Dermis microvascular lymphatic vessel endothelial cell (primary cell): ENCODE results near the gene COL4A2. TPM values are rescaled to one million over a fixed set of nuclear protein-coding genes. Genes with fewer than 3 reads are reported as not detected.
A peak's percentile ranks its signal among the peaks of the same experiment; 100 is the strongest.
"Not testable (repeated sequence)": the region's sequence is repeated elsewhere in the genome, so short reads cannot be mapped to it uniquely, and the experiment has no call there.

ENCODE experiments used
- DNase-seq, 2 donors: peaks; one replicate each; pipeline versions ENCODE4 v3.0.0 to v3.0.0-alpha.2; 2010; ENCODE audit warnings: low read depth in 2 of 2
- total RNA-seq: library from RNA; depleted of rRNA; stranded (reverse); fragments of >200 nt; gene quantifications from 2 replicates; pipeline ENCODE4 v1.2.1, GENCODE V29; 2014

COL4A2 gene
- total RNA-seq, 1 donor from 2014 or later, result 626 TPM

DNA sequence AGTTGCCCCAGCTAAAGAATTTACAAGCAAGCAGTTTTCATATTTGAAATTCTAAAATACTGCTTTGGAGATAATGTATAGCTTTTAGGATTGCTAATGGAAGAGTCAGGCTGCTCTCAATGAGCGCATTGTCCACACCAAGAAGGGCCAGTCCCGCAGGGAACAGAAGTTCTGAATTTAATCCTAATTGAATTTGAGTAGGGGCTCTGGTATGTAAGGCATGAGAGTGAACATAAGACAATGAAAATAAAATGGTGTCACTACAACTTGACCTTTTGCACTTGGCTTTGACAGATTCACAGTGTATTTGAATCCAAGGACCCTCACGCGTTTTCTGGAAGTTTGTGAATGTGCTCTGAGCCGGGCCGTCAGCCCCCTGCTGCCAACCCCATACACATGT is 221.8 kb downstream of the COL4A2 start:
- no peak for DNase-seq

DNA sequence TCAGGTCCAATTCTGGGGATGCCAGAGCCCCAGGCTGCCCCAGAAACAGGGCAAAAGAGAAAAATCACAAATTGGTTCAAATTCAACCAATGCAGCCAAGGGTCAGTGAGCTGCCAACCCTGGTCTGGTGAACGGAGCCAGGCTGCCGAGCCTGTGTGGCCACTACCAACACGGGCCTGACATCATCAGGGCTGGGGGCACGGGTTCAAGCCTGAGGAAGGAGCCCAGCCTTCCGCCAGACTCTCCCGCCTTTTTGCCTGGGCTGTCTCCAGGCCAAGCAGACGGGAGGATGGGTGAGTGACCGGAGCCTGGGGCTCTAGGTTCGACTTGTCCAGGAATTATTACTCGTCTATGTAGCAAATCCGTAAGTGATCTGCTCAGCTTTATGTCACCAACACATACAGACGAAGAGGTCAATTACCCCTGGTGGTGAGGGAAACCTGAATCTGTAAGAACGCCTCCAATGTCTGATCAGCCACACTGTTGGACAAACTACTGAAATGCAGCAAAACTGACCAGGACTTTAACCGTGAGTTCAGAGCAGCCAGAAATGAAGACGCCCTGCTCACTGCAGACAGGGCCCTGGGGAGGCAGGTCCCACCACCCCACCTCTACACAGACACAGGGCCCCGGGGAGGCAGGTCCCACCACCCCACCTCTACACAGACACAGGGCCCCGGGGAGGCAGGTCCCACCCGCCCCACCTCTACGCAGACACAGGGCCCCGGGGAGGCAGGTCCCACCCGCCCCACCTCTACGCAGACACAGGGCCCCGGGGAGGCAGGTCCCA is 222.6 kb downstream of the COL4A2 start:
- no peak for DNase-seq

DNA sequence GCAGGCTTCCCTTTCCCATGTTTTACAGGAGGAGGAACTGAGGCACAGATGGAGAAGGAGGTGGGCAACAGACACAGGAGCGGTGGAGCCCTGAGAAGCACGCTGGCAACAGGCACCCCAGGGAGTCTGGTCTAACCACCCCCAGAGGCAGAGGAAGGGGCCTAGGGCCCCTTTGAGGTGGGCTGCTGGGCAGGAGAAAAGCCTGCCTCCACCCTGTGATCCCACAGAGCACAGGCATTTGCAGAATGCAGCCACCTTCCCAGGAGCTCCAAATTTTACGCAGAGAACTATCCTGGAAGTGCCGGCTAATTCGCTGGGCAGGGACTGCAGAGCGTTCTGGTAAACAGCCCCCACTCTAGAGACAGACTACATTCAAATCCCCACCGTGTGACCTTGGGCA is 224.0 kb downstream of the COL4A2 start:
- DNase-seq, result no peak

DNA sequence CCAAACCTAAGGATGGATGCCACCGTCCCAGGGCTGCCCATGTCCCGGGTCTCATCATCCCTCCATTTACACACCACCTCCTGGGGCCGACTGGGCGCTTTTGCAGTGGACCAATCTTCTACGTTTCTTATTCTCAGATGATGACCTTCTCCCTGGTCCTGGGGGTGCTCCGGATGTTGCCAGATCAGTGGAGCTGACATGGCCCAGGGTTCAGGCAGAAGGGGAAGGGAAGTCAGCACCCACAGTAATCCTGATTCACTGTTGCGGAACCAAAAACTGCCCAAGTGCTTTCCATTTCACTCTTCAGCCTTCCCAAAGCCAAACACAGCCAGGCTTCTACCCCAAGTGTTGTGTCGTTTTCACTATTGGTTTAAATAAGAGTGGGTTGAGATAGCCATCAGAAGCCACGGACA is 224.6 kb downstream of the COL4A2 start:
- DNase-seq, result no peak

DNA sequence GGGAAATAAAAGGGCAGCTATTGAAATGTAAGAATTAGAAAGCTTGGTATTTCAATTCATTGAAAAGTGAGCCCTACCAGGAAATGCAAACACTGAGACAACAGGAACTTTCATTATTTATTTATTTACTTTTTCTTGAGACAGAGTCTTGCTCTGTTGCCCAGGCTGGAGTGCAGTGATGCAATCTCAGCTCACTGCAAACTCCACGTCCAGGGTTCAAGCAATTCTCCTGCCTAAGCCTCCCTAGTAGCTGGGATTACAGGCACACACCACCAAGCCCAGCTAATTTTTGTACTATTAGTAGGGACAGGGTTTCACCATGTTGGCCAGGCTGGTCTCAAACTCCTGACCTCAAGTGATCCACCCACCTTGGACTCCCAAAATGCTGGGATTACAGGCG is 225.2 kb downstream of the COL4A2 start:
- DNase-seq, result not testable (repeated sequence)

DNA sequence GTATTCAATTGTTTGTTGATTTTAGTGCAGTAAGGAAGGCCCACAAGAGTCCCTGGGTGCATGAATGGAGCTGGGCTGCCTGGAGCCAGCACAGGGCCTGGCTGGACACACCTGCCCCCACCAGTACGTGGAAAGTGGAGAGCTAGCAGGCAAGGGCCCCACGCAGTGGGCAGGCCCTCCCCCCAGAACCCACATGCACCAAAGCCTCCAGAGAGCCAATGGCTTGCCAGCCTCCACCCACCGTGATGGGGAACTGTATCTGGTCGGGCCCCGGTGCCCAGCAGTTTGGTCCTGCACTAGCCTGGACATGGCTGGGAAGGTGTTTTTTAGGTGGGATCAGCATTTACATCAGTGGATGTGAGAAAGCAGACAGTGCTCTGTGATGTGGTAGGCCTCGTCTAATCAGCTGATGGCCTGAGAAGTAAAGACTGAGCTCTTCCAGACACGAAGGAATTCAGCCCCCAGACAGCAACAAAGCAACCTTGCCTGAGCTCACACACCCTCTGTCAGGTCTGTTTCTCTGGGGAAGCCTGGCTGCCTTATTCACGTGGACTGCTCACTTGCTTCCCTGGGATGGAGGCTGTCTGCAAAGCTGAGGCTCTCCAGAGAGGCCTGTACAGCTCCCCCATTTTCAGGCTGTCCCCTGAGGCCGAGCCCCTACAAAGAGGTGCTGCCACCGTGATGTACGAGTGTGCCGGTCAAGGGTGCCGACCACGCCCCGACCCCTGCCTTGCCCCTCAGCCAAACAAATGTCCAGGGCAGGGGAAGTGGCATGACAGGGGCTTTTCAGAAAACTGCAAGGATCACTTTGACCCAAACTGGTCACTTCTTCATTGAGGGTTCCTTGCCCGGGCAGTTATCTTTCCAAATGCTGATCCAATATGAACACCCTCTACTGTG is 226.9 kb downstream of the COL4A2 start:
- no peak for DNase-seq

DNA sequence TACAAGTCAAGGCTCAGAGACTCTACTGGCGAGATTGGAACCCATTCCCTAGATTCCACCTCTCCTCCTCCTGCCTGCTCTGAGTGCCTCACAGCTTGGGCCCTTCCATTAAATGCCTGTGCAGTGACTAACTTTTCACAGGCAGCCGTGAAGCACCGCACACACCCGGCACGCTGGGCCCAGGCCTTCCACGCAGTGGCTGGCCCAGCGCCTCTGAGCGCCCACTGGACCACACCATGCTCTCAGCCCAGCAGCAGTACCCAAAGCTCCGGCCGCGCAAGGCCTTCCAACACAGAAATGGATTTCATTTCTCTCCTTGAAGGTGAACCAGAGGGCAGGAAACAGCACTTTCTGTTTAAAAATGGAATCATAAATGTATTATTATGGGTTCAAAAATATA is 228.4 kb downstream of the COL4A2 start:
- DNase-seq, result no peak

DNA sequence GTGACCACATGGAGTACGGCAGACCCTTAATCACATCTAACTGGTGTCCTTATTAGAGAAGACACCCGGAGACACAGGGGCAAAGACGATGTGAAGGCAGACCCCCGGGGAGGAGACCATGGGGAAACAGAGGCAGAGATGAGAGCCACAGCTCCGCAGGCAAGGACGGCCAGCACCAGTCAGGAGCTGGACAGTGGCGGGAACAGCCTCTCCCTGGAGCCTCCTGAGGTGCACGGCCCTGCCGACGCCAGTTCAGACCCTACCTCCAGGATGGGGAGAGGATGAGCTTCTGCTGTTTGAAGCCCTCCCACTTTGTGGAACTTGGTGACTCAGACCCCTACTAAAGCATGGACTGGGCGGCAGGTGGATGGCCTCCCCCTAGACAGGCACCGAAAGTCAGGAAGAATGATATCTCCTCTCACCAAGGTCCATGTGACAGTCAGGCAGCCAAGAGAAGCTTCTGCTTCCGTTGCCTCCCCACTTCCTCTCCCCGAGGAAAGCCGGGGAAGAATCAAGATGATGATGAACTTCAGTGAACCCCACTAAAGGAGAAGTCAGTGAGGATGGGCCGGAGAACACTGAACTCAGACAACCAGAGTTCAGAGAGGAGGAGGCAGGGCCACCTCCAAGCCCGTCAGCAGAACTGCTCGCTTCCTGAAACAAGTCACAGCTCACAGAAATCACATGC is 229.1 kb downstream of the COL4A2 start:
- no peak for DNase-seq

DNA sequence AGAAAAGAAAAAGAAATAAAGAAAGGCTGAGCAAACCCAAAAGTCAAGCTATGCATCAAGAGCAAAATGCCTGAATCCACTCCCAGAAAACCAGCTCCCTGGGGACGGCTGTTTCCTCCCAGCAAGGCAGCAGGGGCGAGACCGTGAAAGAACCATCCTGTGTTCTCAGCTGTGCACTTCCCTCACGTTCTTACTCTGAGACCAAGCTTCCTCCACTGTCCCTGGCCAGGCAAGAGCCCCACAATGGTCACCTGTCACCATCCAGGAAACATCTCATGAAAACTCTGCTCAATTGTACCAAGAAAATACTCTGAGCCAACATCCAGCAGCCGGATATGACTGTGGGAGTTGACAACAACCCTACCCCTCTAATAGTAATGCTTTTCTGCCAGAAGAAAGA is 231.5 kb downstream of the COL4A2 start:
- peak in 1 of 2 donors; percentile 26 for DNase-seq

DNA sequence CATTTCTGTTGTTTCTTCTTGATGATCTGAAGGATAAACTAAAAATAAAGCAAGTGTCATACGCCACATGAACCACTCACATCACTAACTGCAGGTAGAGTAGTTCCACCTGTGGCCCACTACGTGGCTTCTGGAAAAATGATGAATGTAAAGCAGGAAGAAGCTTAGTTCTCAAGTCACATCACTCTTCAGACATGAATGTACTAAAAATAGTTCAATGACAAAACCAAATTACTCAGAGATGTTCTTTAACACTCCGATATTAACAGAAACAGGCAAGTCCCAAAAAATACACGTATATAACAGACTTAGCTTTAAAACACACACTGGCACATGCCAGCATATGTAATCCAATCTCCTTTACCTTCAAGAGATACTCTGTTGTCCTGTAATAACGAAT is 232.8 kb downstream of the COL4A2 start:
- DNase-seq, result no peak

DNA sequence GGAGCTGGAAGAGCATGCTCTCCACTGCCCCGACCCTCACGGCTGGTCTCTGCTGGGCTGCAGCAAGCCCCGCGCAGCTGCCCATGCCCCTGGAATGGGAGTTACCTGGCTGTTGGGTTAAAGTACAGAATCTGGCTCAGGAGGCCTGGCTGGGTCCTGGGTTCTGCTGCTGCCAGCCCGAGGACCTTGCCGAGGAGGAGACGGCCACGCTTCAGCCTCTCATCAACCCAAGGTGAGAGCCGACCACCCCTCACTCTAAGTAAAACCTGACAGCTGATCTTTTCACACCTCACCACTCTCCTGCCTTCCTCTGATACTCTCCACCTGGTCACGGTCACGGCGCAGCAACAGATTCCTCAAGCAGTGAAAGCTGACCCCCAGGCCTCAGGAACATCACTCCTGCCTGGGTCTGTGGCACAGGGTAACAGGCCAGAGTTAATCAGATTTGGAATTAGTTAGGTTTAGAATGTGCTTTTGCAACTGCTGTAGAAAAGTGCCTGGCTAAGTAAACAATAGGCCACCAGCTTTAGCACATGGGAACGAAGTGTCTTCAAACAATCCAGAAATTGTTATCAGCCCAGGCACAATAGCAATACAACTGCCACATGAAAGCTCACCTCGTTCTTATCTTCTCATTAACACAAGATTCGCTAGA is 233.9 kb downstream of the COL4A2 start:
- no peak for DNase-seq

DNA sequence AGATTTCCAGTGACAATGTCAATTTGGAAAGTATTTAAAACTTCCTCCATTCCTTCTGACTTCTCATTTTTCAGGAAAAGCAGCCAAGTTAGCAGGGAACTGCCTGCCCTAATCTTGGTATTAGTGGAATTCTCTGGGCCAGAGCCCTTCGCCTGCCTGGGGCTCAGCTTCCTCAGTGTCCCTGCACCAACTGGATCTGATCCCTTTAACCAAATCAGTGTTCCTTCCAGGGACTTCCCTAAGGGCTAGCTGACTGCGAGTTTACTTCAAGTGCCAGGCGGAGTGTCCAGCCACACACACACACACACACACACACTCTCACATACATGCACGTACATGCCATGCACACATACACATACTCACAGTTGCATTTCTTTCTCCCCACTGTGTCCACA is 234.4 kb downstream of the COL4A2 start:
- DNase-seq, result no peak

DNA sequence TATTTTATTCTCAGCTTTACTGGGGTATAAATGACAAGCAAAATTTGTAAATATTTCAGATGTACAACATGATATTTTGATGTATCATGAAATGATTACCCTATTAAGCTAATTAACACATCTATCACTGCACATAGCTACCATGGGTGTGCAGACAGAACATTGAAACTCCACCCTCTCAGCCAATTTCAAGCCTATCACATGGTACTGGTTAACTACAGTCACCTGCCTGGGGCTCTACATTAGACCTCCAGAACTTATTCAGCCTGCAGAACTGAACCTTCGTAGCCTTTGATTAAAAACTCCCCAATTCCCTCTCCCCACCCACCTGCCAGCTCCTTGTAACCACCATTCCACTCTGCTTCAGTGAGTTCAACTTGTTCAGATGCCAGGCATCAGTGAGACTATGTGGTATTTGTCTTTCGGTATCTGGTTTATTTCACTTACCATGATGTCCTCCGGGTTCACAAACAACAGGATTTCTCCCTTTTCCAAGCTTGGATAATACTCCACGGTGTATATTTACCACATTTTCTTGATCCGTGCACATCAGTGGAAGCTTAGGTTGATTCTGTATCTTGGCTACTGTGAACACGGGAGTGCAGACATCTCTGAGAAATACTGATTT is 235.2 kb downstream of the COL4A2 start:
- no peak for DNase-seq

DNA sequence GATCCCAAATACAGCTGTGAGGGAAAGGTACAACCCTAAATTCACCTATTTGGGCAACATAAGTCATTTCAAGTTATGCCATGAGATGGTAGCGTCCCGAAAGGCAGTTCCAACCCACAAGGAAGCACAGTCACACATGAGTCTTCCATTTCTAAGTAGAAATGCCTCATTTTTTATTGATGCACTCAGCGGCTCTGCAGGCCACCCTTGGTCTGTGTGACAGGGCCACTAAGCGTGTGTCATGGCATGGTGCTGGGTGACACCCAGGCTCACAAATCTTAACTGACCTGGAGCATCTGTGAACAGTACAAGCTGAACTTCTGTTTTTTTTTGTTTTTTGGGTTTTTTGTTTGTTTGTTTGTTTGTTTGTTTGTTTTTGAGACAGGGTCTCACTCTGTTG is 239.3 kb downstream of the COL4A2 start:
- DNase-seq, result no peak

DNA sequence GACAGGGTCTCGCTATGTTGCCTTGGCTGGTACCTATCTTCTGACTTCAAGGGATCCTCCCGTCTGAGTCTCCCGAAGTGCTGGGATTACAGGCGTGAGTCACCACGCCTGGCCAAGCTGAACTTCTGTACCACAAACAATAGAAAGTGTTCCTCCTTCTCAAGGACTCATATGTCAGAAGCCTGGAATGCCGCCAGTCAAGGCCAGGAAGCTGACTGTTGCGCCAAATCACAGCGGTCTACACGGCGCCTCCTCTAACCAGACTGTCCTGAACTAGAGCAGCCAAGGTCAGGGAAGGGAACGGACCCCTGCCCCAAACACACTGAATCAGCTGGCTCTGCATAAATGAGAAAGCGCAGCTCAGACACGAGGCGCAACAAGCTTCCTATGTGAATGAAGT is 239.8 kb downstream of the COL4A2 start:
- DNase-seq, result peak in 1 of 2 donors; percentile 96

DNA sequence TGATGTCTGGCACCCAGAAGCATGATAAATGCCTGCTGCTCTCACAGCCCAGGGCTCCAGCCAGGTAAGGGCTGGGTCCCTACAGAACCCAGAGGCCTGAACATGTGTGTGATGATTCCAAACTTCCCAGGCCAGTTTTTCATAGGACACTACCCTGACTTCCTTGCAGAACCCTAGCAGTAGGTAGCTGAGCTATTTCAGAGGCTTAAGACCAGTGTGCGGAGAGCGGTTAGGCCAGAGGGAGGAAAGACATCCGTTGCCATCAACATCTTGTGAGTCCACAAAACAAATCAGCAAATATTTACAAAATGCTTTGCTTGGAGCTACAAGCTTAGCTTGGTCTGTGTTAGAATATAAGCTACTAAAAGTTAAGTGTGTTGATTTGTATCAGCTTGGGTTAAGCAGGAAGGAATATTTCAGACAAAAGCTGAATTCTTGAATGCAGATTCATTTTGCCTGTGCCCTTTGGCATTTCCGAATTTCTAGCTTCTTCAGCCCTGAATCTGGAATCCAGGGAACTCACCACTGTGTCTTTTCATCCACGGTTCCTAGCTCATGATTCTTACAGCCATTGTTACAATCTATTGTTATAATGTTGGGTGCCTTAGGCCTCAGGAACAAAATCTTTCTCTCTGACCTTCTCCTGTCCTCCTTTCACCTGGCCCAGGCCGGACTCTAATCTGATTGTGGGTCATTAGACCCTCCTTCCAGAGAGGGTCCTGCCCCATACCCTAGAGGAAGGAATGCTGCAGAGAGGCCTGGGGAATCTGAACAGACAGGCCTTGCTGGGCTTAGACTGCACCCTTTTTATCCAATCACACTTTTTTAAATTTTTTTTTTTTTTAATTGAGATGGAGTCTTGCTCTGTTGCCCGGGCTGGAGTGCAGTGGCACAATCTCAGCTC is 242.1 kb downstream of the COL4A2 start:
- DNase-seq, result no peak

DNA sequence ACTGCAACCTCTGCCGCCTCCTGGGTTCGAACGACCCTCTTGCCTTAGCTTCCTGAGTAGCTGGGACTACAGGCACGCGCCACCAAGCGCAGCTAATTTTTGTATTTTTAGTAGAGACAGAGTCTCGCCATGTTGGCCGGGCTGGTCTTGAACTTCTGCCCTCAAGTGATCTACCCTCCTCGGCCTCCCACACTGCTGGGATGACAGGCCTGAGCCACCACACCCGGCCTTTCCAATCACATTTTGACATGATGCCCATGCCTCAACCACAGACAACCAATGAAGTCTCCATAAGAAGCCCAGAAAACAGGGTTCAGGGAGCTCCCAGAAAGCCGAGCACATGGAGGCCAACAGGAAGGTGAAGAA is 242.7 kb downstream of the COL4A2 start:
- no peak for DNase-seq

DNA sequence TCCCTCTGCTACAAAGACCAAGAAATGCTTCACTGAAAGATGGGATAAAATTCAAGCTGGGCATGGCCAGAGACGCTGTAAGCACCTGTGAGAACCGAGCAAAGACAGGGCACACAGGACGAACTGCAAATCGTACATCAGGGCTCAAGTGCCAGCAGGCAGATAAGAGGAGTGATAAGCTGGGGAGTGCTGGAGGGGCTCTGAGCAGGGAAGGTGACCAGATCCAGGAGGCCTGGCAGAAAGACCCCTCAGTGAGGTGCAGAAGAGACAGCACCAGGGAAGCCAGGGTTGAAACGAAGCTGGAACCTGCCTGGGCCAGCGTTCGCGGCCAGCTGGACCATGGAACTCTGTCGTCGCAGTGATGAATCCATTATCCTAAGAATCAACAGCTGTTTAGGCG is 244.2 kb downstream of the COL4A2 start:
- DNase-seq, result no peak

DNA sequence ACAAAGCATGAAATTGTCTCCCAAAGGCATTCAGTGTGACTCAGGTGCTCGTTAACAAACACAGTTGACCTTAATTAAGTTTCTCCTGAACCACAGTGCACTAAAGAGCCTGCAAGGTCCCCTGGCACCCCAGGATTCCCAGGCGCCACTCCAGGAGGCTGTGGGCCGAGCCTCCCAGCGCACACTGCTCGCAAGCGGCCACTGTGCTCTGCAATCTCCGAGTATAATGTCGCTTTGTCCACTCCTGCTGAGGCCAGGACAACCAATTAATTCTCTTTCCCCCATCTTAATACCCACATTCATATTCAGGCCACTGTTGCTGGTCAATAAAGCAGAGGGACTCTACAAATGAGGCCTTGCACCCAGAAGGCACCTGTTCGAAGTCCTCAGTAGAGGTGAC is 245.7 kb downstream of the COL4A2 start:
- no peak for DNase-seq

DNA sequence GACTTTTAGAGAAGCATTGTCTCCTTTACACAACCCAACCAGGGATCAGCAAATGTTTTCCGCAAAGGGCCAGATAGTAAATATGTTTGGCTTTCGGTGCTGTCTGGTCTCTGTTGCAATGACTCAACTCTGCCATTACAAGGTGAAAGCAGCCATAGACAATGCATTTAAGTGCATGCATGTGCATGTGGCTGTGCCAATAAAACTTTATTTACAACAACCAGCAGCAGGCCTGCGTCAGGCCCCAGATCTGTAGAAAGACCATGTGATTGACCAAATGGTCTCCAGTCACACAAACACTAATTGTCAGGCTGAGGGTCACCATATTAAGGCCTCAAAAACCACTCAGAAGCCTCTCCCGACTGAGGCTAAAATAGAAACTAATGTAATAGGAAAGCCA is 246.3 kb downstream of the COL4A2 start:
- DNase-seq, result no peak
